C4-2B (cell line): ENCODE measurements around the gene CTR9.

ENCODE experiments used
- ZFX ChIP-seq: fragments of 450-650 bp; IDR thresholded peaks from 2 replicates; pipeline ENCODE4 v1.6.1; 2017
- TF ChIP-seq, protein P1 (sequence below): fragments of 450-650 bp; conservative IDR thresholded peaks from 2 replicates; pipeline ENCODE4 v1.5.1; 2017; ENCODE audit warnings: mild to moderate bottlenecking

DNA sequence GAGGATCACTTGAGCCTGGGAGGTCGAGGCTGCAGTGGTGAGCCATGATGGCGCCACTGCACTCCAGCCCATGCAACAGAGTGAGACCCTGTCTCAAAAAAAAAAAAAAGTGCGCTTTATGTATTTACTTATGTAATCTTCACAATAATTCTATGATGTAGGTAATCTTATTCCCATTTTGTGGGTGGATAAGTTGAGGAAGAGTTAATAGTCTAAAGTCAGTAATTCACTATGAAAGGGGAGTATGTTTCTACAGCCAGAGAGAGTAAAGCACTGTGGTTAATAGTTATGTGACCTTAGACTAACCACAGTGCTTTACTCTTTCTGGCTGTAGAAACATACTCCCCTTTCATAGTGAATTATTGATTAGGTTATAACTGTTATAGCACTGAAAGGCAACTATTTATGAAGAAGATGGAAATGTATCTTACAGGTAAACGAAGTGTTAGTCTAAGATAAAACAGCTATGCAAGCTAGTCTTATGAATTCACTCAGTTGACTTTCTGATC lies 11.9 kb downstream of the CTR9 start:
- TF ChIP-seq, protein P1, sequence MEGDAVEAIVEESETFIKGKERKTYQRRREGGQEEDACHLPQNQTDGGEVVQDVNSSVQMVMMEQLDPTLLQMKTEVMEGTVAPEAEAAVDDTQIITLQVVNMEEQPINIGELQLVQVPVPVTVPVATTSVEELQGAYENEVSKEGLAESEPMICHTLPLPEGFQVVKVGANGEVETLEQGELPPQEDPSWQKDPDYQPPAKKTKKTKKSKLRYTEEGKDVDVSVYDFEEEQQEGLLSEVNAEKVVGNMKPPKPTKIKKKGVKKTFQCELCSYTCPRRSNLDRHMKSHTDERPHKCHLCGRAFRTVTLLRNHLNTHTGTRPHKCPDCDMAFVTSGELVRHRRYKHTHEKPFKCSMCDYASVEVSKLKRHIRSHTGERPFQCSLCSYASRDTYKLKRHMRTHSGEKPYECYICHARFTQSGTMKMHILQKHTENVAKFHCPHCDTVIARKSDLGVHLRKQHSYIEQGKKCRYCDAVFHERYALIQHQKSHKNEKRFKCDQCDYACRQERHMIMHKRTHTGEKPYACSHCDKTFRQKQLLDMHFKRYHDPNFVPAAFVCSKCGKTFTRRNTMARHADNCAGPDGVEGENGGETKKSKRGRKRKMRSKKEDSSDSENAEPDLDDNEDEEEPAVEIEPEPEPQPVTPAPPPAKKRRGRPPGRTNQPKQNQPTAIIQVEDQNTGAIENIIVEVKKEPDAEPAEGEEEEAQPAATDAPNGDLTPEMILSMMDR, result no peak
- no peak for TF ChIP-seq ZFX
